HG03159 (cell line): Measurements from ENCODE around the gene MUC5AC.

Experiments
- ATAC-seq: cut with Tn5 transposase; IDR thresholded peaks from one replicate; pipeline ENCODE4 v1.9.1; 2021; ENCODE audit warnings: mild to moderate bottlenecking, moderate library complexity; ENCODE audit not compliant: unreplicated experiment

The MUC5AC gene

DNA sequence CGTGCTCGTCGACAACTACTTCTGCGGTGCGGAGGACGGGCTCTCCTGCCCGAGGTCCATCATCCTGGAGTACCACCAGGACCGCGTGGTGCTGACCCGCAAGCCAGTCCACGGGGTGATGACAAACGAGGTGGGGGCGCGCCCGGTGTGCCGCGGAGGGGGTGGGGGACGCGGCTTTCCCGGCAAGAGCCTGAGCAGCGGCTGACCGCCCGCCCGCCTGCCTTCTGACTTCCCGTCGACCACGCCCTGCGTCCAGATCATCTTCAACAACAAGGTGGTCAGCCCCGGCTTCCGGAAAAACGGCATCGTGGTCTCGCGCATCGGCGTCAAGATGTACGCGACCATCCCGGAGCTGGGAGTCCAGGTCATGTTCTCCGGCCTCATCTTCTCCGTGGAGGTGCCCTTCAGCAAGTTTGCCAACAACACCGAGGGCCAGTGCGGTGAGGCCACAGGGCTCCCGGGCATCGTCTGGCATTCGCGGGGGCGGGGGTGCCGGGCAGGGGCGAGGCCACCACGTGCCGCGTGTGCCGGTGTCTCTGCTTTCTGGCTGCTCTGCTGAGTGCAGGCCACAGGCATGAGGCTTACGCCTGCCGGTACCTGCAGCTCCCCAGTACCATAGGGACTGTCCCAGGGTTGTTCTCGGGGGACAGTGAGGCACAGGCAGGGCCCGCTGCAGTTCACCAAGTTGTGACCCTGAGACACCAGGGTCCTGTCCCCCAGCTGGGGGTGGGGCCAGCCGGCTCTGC lies 36.7 kb downstream of the MUC5AC start:
- ATAC-seq, result no peak

DNA sequence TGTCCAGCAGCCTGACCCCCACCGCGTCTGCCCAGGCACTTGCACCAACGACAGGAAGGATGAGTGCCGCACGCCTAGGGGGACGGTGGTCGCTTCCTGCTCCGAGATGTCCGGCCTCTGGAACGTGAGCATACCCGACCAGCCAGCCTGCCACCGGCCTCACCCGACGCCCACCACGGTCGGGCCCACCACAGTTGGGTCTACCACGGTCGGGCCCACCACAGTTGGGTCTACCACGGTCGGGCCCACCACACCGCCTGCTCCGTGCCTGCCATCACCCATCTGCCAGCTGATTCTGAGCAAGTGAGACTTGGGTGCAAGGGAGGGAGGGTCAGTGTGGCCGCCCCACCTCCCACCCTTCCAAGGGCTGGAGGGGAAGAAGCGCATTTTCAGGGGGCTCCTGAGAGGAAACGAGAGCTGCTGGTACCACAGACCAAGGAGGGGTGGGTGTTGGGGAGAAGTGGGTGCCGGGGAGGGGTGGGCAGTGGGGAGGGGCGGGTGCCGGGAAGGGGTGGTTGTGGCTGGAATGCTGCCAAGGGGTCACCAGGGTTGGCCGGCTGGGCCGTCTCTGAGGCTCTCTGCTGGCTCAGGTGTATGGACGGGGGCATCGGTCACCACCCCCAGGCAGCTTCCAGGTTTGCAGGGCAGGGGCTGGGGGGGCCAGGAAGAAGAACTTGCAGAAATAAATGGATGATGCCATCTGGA lies 37.4 kb downstream of the MUC5AC start:
- ATAC-seq, result no peak

DNA sequence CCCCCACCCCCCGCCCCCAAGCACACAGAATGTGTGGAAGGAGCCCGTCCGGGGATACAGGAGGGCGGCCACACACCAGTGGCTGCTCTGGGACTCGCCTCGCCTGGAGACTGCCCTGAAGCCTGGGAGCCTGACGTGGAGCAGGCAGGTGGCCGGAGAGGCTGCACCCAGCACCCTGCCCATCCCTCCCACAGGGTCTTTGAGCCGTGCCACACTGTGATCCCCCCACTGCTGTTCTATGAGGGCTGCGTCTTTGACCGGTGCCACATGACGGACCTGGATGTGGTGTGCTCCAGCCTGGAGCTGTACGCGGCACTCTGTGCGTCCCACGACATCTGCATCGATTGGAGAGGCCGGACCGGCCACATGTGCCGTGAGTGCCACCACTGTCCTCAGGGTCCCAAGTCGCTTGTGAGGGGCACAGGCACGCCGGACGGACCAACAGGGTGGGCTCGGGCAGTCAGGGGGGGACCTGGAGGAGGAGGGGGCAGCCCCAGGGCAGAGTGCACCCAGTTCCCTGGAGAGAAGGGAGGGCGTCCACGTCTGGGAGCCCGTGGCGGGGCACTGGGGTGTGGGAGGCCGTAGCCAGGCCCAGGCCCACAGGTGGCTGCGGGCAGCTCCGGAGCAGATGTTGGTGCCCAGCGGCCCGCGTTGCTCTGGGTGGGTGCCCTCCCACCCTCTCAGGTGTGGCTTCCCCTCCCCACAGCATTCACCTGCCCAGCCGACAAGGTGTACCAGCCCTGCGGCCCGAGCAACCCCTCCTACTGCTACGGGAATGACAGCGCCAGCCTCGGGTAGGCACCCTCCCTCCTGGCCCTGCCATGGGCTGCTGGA lies 38.1 kb downstream of the MUC5AC start:
- ATAC-seq, result no peak

DNA sequence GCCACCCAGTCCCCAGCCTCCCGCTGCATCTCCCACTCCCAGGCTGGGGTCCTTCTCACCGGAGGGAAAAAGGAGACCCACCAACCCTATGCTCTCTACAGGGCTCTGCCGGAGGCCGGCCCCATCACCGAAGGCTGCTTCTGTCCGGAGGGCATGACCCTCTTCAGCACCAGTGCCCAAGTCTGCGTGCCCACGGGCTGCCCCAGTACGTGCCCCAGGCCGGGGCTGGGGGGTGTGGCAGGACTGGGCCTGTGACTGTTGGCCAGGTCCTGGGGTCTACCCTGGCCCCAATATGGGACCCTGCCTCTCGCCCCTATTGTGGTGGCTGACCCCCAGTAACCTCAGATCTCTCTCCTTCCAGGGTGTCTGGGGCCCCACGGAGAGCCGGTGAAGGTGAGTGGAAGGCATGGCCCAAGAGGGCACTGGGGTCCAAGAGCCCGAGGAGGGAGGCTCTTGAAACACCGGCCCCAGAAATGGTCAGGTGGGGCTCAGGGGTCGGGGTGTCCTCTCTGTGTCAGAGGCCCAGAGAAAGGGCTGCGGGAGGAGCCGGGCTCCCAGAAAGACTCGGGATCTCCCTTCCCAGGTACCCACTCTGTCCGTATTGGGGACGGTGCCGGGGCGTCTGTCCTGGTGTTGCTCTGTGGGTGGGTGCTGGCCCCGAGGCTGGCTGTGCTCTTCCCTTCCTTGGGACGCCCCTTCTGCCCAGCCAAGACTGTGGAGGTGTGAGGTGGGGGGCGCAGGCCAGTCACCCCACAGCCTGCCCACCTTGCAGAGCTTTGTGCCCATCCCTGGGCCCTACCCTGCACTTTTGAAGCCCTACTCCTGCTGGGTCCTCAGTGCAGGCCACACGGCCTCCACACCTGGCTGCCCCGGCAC lies 39.0 kb downstream of the MUC5AC start:
- ATAC-seq, result no peak

DNA sequence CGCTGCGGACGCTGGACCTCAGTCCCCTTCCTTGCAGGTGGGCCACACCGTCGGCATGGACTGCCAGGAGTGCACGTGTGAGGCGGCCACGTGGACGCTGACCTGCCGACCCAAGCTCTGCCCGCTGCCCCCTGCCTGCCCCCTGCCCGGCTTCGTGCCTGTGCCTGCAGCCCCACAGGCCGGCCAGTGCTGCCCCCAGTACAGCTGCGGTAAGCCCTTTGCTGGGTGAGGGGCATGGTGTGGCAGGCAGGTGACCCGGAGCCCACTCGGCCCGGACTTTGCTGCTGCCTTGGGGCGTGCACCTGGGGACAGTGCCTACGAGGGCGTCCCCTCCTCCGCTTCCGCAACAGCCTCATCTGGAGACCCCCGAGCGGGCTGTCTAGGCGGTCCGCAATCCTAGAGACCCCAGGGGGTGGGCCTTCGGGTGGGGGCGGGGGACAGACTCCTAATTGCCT lies 39.7 kb downstream of the MUC5AC start:
- no peak for ATAC-seq

DNA sequence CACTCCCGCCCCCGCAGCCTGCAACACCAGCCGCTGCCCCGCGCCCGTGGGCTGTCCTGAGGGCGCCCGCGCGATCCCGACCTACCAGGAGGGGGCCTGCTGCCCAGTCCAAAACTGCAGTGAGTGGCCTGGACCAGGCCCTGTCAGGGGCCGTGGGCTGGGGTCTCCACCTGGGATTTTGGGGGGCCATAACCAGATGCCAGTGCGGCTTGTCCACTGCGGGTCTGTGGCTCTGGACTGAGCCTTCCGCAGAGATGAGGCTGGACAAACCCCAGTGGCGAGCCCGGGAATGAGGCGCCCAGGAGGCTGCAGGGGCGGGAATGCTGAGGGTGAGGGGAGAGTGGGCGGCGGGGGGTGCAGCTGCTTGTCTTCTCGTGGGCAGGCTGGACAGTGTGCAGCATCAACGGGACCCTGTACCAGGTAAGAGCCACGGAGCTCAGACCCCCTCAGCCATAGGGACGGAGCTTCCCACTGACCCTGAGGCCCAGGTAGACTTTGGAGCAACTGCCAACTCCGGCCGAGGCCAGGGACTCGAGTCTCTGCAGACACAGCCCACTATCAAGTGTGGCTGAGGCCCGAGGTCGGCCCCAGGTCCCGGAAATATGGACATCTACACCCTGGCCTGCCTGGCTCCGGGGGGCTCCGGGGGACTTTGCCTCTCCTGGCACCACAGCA lies 40.3 kb downstream of the MUC5AC start:
- ATAC-seq, result no peak

DNA sequence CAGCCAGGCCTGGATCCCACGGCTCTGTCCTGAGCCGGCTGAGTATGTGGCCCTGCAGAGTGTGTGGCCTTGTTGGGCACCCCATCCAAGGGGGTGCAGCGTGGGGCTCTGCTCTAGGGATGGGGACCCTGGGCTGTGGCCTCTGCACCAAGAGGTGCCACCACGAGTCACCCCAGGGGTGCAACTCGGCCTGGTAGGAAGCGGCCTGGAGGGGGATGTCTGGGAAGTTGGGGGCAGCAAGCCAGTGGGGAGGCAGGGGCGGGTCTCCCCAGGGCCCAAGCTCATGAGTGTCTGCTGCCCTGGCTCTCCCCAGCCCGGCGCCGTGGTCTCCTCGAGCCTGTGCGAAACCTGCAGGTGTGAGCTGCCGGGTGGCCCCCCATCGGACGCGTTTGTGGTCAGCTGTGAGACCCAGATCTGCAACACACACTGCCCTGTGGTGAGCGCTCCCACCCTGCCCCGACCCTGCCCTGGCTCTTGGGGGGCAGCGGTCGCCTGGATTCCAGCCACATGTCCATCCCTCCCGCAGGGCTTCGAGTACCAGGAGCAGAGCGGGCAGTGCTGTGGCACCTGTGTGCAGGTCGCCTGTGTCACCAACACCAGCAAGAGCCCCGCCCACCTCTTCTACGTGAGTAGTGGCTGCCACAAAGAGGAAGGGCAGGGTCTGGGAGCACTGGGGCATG lies 40.9 kb downstream of the MUC5AC start:
- ATAC-seq, result no peak

DNA sequence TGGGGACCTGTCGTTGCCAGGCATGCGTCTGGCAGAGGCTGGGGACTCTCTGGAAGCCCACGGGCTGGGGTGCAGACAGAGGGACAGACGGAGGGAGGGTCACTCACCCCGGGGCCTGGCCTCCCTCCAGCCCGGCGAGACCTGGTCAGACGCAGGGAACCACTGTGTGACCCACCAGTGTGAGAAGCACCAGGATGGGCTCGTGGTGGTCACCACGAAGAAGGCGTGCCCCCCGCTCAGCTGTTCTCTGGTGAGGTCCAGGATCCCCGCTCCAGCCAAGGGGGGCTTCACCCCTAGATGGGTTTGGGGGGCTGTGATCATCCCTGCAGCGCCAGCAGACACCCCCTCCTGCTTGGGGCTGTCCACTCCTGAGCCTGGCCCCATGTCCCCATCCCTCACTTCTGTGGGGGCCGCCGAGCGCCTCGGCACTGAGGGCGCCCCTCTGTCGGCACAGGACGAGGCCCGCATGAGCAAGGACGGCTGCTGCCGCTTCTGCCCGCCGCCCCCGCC lies 41.5 kb downstream of the MUC5AC start:
- ATAC-seq, result no peak

DNA sequence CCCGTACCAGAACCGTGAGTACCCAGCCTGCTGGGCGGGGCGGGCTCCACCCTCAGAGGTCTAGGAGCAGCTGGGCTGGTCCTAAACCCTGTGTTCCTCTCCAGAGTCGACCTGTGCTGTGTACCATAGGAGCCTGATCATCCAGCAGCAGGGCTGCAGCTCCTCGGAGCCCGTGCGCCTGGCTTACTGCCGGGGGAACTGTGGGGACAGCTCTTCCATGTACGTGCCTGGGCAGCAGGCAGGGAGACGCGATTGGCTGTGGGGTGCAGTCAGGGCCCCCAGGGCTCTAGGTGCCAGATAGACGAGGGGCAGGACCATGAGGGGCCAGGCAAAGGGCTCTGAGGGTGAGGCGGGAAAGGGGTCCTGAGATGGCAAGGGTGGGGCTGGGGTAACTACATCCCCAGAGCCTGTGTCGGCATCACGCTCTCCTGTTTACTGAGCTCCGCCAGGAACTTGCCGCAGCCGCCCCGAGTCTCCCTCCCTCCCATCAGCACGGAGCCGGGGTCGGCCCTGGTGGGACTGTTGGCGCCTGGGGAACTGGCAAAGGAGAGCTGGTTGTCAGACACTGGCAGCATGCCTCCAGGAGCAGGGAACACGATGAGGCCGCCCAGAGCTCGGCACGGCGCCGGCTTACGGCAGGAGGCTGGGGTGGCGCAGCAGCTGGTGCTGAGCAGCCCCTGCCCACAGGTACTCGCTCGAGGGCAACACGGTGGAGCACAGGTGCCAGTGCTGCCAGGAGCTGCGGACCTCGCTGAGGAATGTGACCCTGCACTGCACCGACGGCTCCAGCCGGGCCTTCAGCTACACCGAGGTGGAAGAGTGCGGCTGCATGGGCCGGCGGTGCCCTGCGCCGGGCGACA lies 42.2 kb downstream of the MUC5AC start:
- no peak for ATAC-seq

DNA sequence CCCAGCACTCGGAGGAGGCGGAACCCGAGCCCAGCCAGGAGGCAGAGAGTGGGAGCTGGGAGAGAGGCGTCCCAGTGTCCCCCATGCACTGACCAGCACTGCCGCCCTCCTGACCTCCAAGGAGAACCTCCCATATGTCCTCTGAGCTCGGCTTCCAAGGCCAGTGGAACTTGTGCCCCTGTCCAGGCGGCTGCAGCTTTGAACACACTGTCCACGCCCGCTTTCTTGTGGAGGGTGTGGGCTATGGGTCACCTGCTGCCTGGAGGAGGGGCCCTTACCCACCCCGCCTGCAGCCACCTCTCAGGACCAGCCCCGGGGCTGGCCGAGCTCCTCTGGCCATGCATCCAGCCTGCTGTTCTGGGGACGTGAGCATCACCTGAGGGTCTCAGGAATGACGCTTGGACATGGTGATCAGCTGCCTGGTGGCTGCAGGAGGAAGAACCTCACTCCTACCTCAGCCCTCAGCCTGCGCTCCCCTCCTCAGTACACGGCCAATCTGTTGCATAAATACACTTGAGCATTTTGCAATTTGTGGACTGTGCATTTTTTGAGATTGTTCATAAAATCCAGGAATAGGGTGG lies 42.9 kb downstream of the MUC5AC start:
- no peak for ATAC-seq

DNA sequence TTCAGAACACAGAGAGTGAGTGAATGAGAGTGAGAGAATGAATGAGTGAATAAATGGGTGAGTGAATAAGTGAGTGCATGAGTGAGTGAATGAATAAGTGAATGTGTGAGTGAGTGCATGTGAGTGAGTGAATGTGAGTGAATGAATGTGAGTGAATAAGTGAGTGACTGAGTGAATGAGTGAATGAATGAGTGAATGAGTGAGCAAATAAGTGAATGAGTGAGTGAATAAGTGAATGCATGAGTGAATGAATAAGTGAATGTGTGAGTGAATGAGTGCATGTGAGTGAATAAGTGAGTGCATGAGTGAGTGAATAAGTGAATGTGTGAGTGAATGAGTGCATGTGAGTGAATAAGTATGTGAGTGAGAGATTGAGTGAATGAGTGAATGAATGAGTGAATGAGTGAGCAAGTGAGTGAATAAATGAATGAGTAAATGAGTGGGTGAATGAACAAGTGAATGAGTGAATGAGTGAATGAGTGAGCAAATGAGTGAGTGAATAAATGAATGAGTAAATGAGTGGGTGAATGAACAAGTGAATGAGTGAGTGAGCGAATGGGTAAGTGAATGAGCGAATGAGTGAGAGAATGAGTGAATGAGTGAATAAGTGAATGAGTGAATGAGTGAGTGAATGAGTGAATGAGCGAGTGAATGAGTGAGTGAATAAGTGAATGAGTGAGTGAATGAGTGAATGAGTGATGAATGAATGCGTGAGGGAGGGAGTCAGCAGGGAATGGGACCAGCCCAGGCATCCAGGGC lies 43.8 kb downstream of the MUC5AC start:
- ATAC-seq, result no peak

DNA sequence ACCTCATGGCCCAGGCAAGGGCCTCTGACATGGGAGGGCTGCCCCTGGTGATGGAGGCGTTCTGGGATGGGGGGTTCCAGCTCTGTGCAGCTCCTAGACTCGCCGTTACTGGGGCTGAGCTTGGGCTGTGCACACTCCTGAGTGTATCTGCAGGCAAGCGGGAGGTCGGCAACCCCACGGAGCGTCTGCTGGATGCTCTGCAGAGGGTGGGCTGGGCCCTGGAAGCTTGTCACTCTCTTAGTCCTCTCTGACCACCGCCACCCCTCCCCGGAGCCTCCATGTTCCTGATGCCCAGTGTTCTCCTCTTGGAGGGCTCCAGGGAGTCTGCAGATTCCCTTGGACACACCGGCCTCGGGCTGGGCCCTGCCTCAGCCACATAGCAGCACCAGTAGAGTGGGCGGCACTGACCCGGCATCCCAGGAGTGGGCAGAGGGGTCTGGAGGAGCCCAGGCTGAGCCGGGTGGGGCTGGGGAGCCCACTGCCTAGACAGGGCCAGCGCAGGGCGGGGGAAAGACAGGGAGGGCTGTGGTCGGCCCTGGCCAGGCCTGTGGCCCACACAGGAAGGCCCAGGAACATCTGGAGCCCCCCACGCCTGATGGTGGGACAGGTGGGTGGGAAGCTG lies 44.5 kb downstream of the MUC5AC start:
- ATAC-seq, result no peak

DNA sequence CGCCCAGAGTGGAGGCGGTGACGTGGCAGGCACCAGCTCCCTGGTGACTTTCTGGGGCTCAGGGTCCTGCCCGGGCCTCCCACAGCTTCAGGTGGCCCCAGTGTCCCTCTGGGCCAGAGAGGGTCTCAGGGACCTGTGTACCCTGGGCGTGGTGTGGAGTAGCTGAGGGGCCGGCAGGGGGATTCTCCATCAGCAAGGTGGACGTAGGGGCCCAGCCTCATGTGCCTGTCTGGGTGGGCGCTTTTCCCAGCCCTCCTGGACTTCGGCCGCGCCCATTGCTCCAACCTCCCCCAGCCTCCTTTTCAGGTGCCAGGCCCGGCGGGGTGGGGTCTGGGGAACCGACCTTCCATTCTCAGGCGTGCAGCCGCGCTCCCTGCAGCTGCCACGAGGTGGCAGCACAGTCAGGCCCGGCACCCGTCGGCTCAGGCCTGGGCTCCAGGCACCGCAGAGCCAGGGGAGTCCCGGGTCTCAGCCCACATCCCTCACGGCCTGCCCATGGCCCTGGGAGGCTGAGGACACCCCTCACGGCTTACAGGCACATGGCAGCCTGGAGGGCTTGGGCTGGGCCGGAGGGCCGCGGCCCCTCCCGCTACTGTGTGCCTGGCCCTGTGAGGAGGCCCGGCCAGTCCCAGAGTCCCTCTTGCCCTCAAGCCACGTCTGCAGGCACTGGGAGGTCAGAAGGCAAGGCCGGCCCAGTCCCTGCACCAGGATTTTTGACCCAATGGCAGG lies 45.2 kb downstream of the MUC5AC start:
- no peak for ATAC-seq

DNA sequence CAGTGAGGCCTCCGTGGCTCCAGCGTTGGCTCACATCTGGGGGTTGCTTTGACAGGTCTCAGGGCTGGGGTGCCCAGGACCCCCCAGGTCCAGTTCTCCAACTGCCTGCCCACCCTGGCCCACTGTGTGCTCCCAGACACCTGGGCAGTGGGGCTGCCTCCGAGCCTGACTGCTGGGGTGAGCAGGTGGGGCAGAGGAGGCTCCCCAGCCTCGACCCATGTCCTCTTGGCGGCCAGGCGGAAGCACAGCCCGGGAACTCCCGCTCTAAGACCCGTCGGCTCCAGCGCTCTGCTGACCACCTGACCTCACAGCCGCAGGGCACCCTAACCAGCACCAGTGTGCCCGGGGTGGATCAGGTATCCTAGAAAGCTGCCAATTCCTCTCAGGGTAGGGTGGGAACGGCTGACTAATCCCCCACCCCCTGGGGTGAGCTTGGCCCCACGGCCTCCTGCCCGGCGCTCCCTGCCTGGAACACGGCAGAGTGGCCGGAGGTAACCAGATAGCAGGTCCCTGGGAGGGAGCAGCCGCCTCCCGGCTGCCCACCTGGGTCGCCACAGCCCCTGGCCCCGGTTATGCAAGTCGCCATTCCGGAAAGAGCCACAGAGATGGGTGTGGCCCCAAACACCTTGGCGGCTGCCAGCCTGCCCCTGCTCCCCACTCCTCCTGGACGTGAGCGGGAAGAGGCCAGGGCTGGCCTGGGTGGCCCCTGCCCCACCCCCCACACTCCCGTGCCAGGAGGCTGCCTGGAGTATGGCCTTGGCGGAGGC lies 45.9 kb downstream of the MUC5AC start:
- no peak for ATAC-seq

DNA sequence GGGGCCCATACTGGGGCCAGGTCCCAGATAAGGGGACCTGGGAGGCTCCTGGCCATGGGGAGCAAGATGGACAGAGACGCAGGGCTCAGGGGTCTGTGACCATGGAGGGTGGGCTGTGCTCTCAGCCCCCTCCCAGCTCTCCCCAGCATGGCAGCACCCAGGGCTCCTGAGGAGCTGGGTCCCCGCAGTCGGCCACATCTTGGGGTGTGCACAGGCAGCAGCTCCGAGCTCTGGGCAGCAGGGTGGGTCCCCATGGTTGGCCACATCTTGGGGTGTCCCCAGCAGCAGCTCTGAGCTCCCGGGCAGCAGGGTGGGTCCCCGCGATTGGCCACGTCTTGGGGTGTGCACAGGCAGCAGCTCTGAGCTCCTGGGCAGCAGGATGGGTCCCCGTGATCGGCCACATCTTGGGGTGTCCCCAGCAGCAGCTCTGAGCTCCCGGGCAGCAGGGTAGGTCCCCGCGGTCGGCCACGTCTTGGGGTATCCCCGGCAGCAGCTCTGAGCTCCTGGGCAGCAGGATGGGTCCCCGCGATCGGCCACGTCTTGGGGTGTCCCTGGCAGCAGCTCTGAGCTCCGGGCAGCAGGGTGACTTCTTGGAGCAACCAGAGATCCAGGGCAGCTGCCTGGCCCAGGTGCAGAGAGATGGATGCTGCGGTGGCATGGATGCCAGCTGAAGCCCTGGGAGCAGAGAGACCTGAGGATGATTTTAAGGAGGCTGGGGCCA lies 46.8 kb downstream of the MUC5AC start:
- ATAC-seq, result no peak
